SU-DHL-6 (cell line): ENCODE data around the gene NAV2.
"Not testable (repeated sequence)": the region's sequence is repeated elsewhere in the genome, so short reads cannot be mapped to it uniquely, and the experiment has no call there.

Experiments
- H2AFZ ChIP-seq: fragments of 200-600 bp; sonication (generic); 2 replicates; pipeline ENCODE4 v1.6.1; 2014; ENCODE audit warnings: low read depth, mild to moderate bottlenecking, moderate library complexity, mixed read lengths, antibody characterized with exemption, low read length; ENCODE audit not compliant: severe bottlenecking
- H3F3A ChIP-seq: fragments of 200-600 bp; shearing (Covaris generic); 2 replicates; pipeline ENCODE4 v1.6.0; 2016; ENCODE audit warnings: antibody characterized with exemption, mild to moderate bottlenecking; ENCODE audit not compliant: insufficient read depth
- H3K27ac ChIP-seq: fragments of 200-600 bp; sonication (generic); 2 replicates; pipeline ENCODE4 v1.5.1; 2016; ENCODE audit warnings: low read depth, mild to moderate bottlenecking, low read length, moderate library complexity, mixed read lengths
- H3K27me3 ChIP-seq: fragments of 200-600 bp; sonication (generic), shearing (Covaris generic); 2 replicates; pipeline ENCODE4 v1.6.0; 2014; ENCODE audit warnings: mild to moderate bottlenecking, low read length
- H3K36me3 ChIP-seq: fragments of 200-600 bp; sonication (generic); 2 replicates; pipeline ENCODE4 v1.6.1; 2014; ENCODE audit warnings: mild to moderate bottlenecking, low read length, mixed read lengths
- H3K4me2 ChIP-seq: fragments of 300-600, 200-600 bp; shearing (Covaris generic), sonication (generic); 2 replicates; pipeline ENCODE4 v1.6.0; 2014; ENCODE audit warnings: low read length, low read depth, mild to moderate bottlenecking; ENCODE audit not compliant: poor library complexity, severe bottlenecking
- H3K4me3 ChIP-seq: fragments of 200-600 bp; sonication (generic); 2 replicates; pipeline ENCODE4 v1.5.1; 2014; ENCODE audit warnings: antibody characterized with exemption, low read length, mild to moderate bottlenecking, mixed read lengths; ENCODE audit not compliant: insufficient read depth, poor library complexity, severe bottlenecking
- H3K79me2 ChIP-seq: fragments of 200-600 bp; sonication (generic); 2 replicates; pipeline ENCODE4 v1.6.1; 2014; ENCODE audit warnings: mild to moderate bottlenecking, low read length, moderate library complexity; ENCODE audit not compliant: insufficient read depth
- H3K9ac ChIP-seq: fragments of 200-600 bp; sonication (generic); 2 replicates; pipeline ENCODE4 v1.7.0; 2014; ENCODE audit warnings: mild to moderate bottlenecking, low read length
- H3K9me2 ChIP-seq: fragments of 200-600 bp; sonication (generic); replicated peaks from 2 replicates; pipeline ENCODE4 v1.6.1; 2014; ENCODE audit warnings: low read length; ENCODE audit not compliant: insufficient read depth
- H3K9me3 ChIP-seq: fragments of 200-600 bp; sonication (generic); 2 replicates; pipeline ENCODE4 v1.6.1; 2014; ENCODE audit warnings: low read length, mixed read lengths; ENCODE audit not compliant: insufficient read depth
- H4K20me1 ChIP-seq: fragments of 200-600 bp; sonication (generic); 2 replicates; pipeline ENCODE4 v1.6.1; 2014; ENCODE audit warnings: low read depth, mild to moderate bottlenecking, antibody characterized with exemption, low read length, moderate library complexity, mixed read lengths
- CTCF ChIP-seq: fragments of 200-600 bp; sonication (generic); IDR thresholded peaks from one replicate; pipeline ENCODE4 v1.5.1; 2017; ENCODE audit warnings: antibody characterized with exemption, mild to moderate bottlenecking, low read length, moderate library complexity; ENCODE audit not compliant: insufficient read depth, poor library complexity, severe bottlenecking
- EZH2phosphoT487 ChIP-seq: fragments of 200-600 bp; sonication (generic), shearing (Covaris generic); conservative IDR thresholded peaks from 2 replicates; pipeline ENCODE4 v1.6.1; 2018; ENCODE audit warnings: mild to moderate bottlenecking, antibody characterized with exemption, low read length, moderate library complexity, mixed read lengths

The NAV2 gene

GRCh38 chr11:20005747-20006146, 293.1 kb downstream of the NAV2 start:
- H2AFZ ChIP-seq: no peak overlapping the region

GRCh38 chr11:20006618-20007017, 294.0 kb downstream of the NAV2 start:
- not testable (repeated sequence) for H3F3A ChIP-seq, H2AFZ ChIP-seq, H3K4me3 ChIP-seq, H3K9ac ChIP-seq, H3K27me3 ChIP-seq, H3K27ac ChIP-seq, H3K9me2 ChIP-seq, H3K4me2 ChIP-seq, H3K9me3 ChIP-seq, H3K36me3 ChIP-seq, H4K20me1 ChIP-seq, H3K79me2 ChIP-seq

More at GRCh38 chr11:20005747-20006146, 293.1 kb downstream of the NAV2 start:
- Histone ChIP-seq H3F3A (no peaks in the 10 kb centered on the region), H3K9ac (no peak overlapping the region), H3K9me2 (no peaks in the 10 kb centered on the region), H3K4me3 (no peak overlapping the region), H3K4me2 (no peak overlapping the region), H4K20me1 (no peaks in the 10 kb centered on the region), H3K9me3 (no peaks in the 10 kb centered on the region), H3K36me3 (no peaks in the 10 kb centered on the region), H3K79me2 (no peaks in the 10 kb centered on the region), H3K27me3 (no peaks in the 10 kb centered on the region), H3K27ac (no peak overlapping the region)
- no peak for TF ChIP-seq EZH2phosphoT487
- no peak for TF ChIP-seq CTCF

- H2AFZ ChIP-seq: no peak overlapping the region
- no peak overlapping the region for H3K27ac ChIP-seq
- no peak overlapping the region for H3K4me2 ChIP-seq
- no peaks in the 10 kb centered on the region for H3K27me3 ChIP-seq
- no peaks in the 10 kb centered on the region for H3K9me3 ChIP-seq
- H3K4me3 ChIP-seq: no peak overlapping the region
- H3F3A ChIP-seq: no peaks in the 10 kb centered on the region
- no peaks in the 10 kb centered on the region for H3K36me3 ChIP-seq
- no peaks in the 10 kb centered on the region for H3K79me2 ChIP-seq
- TF ChIP-seq EZH2phosphoT487 (no peak), CTCF (no peak)
- H4K20me1 ChIP-seq: no peaks in the 10 kb centered on the region
- H3K9ac ChIP-seq: no peak overlapping the region
- no peaks in the 10 kb centered on the region for H3K9me2 ChIP-seq
These were observed 294.7 kb downstream of the NAV2 start for GRCh38 chr11:20007386-20007785.

DNA sequence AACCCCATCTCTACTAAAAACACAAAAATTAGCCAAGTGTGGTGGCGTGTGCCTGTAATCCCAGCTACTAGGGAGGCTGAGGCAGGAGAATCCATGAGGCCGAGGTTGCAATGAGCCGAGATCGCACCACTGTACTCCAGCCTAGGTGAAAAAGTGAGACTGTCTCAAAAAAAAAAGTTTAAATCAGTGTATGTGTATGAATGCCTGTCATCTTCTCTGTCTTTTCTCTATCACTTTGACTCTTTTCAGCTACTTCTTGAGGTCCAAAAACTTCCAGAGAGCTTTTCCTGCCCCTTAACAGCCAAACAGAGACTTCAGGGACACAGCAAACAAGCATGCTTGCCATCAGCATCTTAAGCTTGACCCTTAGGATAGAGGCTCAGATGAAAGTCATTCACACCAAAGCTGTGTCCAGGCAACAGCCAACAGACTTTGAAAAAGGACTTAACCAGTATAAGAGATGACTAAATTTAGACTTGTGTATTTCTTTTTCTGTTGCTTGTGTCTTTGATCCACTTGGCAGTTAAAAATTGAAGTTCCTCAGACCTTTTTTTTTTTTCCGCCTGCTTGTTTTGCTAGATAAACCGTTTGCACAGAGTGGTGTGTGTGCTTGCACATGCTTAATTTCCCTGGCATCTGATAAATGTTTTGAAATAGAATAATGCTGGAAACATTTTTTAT, 295.7 kb downstream of the NAV2 start:
- TF ChIP-seq EZH2phosphoT487: no peak
- TF ChIP-seq CTCF: no peak
- Histone ChIP-seq H4K20me1 (no peaks in the 10 kb centered on the region), H3K79me2 (no peaks in the 10 kb centered on the region), H3K9me2 (no peaks in the 10 kb centered on the region), H3K27me3 (no peaks in the 10 kb centered on the region), H2AFZ (no peak overlapping the region), H3F3A (no peaks in the 10 kb centered on the region), H3K9me3 (no peaks in the 10 kb centered on the region), H3K36me3 (no peaks in the 10 kb centered on the region), H3K4me3 (no peak overlapping the region), H3K4me2 (no peak overlapping the region), H3K27ac (no peak overlapping the region), H3K9ac (no peak overlapping the region)
